GM19193 (cell line): ENCODE data around the gene CDH4.

Experiments used
- POLR2A ChIP-seq: IDR thresholded peaks from 4 replicates; pipeline ENCODE4 v1.6.1; 2011; ENCODE audit not compliant: insufficient read depth, insufficient read length; ENCODE audit errors: extremely low read depth

The CDH4 gene

GRCh38 chr20:61382194-61382593, 130.1 kb downstream of the CDH4 start:
- TF ChIP-seq POLR2A, result no peak

DNA sequence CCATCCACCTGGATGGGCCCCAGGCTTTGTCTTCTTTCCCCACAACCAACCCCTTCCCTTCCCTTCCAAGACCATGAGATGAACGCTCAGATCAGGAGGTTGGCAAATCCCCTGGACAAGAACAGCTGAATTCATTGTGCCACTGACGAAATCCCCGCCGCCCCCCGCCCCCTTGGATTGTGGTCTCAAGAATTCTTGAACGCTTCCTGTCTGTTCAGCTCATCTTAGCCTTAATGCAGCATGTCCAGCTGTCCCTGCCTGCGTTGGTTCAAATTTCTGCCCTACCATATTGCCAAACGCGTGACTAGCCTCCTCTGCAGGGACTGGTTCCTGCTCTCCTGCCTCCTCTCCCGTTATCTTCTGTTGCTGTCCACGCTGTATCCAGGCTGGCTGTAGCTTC, 133.2 kb downstream of the CDH4 start:
- no peak for TF ChIP-seq POLR2A

DNA sequence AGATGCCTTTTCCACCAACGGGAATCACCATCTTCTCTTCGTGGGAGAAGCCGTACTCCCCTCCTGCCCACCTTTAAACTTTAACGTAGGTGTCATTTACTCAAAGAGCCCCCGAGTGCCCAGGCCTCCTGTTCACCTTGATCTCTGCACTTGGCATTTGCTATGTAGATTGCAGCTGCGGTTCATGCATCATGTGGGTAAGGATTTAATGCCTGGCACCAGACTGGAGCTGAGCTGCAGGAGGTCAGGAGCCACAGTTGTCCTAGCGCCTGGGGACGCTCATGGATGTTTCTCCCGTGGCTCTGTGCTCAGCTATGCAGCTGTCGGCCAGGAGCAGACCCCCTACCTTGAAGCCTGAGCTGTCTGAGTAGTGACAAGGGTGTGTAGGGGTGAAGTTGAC, 133.7 kb downstream of the CDH4 start:
- TF ChIP-seq POLR2A, result no peak

- no peak for TF ChIP-seq POLR2A
Observed at GRCh38 chr20:61387204-61387953, 135.3 kb downstream of the CDH4 start.

DNA sequence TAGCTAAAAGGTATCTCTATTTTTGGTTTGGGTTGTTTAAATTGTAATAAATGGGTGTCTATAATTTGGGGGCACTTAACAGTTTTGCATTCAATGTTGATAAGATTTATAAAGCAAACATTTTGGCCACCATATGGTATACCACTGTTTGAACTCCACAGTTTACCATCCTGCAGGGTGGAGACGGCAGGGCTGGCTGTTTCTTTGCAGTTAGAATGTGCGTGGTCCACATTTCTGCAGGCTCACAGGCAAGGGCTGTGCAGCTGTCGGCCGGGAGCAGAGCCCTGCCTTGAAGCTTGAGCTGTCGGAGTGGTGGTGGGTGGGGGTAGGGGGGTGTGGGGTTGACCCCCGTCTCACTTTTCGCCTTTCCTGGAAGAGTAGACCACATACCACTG, 135.9 kb downstream of the CDH4 start:
- TF ChIP-seq POLR2A, result no peak

GRCh38 chr20:61389077-61389476, 137.0 kb downstream of the CDH4 start:
- TF ChIP-seq POLR2A, result no peak

- no peak for TF ChIP-seq POLR2A
Observed at GRCh38 chr20:61391185-61391584, 139.1 kb downstream of the CDH4 start.

- TF ChIP-seq POLR2A, result no peak
Observed at GRCh38 chr20:61391812-61392520, 139.9 kb downstream of the CDH4 start.

GRCh38 chr20:61394088-61394799, 142.2 kb downstream of the CDH4 start:
- no peak for TF ChIP-seq POLR2A

DNA sequence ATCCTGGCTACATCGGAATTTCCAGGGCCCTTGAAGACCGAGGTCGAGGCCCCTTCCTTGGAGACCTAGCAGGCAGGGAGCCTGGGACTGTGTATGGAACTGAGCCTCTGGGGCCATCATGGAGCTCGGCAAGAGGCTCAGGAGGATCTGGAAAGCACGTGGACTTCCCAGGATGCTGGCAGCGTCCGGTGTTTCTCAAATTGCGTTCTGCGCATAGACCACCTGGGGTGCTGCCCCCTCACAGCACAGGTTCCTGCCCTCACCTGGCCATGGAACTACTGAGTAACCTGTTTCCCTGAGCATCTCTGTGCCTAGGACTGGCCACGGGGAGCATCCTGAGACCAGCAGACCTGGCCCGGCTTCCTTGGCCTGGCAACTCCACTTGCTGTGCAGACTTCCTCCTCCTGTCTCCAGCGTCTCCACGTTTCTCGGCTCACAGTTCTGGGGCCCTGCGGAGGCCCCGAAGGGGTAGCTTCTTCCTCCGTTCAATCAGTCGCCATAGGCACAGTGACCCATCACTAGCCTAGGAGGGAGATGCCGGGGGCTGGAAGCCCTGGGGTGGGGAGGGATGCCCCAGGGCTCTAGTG, 144.3 kb downstream of the CDH4 start:
- TF ChIP-seq POLR2A, result no peak

DNA sequence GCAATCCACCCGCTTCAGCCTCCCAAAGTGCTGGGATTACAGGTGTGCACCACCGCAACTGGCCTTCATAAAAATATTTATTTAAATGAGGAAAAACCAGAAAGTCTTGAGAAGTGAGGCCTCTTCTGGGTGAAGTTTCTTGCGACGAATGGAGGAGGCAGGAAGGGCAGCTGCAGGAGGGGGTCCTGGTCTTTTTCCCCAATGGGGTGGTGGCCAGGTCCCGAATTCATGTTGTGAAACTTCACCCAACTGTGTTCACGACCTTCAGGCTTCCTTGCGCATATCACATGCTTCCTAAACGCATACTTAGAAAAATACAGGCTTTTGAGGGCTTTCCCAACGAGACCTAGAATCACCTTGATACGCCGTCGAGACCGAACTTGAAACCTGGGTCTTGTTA, 145.1 kb downstream of the CDH4 start:
- TF ChIP-seq POLR2A, result no peak

- TF ChIP-seq POLR2A, result no peak
Observed at GRCh38 chr20:61397790-61398189, 145.7 kb downstream of the CDH4 start.

DNA sequence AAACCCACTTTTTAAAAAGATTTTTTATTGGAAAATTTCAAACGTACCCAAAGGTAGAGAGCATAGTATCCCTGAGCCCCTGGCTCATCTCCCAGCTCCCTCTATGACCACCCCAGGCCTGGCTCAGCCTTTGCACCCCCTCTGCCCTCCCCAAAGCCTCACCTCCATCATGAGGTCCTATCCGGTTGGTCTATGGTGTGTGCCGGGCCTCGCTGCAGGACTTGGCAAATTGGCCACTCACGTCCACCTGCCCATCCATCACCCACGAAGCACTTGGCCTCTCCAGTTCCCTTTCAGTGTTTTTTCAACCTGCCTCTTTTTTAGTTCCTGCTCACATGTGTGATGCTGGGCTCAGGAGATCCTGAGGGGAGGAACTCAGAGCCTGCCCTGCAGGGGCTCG, 147.4 kb downstream of the CDH4 start:
- no peak for TF ChIP-seq POLR2A

DNA sequence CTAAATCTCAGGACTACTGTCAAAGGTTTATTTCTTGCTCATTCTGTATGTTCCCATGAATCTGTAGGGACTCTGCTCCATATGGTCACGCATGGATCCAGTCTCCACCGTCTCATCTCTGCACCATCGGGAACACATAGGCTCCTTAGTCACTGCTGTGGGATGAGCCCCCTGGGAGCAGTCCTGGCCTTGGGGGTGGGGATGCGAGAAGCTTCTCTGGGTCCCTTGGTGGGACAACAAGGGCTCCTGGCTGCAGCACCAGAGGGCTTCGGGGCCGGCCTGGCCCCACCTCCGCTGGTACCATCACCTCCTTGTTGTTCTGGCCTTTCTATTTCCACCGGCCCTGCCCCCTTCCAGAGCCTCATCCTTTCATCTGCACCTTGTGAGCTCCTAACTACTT, 148.4 kb downstream of the CDH4 start:
- no peak for TF ChIP-seq POLR2A

- no peak for TF ChIP-seq POLR2A
Observed at GRCh38 chr20:61404303-61404702, 152.2 kb downstream of the CDH4 start.
